Measurements from ENCODE around the gene RAB11FIP5.

DNA sequence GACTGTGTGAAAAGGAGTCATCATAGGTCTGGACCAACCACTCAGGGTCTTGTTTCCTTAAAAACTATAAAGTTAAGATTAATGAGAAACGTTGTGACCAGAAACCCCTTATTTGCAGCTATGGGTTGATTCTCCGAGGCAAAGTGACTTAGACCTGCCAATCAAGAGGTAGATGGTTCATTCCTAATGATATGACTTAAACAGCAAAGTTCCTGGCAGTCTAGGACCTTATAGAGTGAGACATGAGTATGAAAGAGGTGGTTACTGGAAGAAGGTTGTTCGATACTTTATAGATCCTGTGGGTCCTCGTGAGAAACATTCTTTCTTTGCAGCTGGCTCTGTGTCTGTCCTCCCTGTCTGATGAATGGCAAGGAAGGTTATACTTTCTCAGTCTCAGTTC, 49.3 kb downstream of the RAB11FIP5 start:
- TF ChIP-seq, protein P1, sequence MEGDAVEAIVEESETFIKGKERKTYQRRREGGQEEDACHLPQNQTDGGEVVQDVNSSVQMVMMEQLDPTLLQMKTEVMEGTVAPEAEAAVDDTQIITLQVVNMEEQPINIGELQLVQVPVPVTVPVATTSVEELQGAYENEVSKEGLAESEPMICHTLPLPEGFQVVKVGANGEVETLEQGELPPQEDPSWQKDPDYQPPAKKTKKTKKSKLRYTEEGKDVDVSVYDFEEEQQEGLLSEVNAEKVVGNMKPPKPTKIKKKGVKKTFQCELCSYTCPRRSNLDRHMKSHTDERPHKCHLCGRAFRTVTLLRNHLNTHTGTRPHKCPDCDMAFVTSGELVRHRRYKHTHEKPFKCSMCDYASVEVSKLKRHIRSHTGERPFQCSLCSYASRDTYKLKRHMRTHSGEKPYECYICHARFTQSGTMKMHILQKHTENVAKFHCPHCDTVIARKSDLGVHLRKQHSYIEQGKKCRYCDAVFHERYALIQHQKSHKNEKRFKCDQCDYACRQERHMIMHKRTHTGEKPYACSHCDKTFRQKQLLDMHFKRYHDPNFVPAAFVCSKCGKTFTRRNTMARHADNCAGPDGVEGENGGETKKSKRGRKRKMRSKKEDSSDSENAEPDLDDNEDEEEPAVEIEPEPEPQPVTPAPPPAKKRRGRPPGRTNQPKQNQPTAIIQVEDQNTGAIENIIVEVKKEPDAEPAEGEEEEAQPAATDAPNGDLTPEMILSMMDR (IDR thresholded peaks at IDR 0.05 in 2 of 3, conservative IDR thresholded peaks at IDR 0.05 in 1 of 3; ENCODE audit: borderline replicate concordance in 1 of 3, insufficient read depth in 1 of 3, low read depth in 2 of 3, low read length in 2 of 3): no peak
- TF ChIP-seq EGR1 (IDR thresholded peaks at IDR 0.05; ENCODE audit: low read depth) (no peak), POLR2A (IDR thresholded peaks at IDR 0.05; ENCODE audit: borderline replicate concordance, extremely low read depth, insufficient read depth, insufficient read length) (no peak), EZH2phosphoT487 (IDR thresholded peaks at IDR 0.05; ENCODE audit: borderline replicate concordance) (no peak), CEBPB (IDR thresholded peaks at IDR 0.05; ENCODE audit: low read depth) (no peak)
- TF ChIP-seq, protein P2, sequence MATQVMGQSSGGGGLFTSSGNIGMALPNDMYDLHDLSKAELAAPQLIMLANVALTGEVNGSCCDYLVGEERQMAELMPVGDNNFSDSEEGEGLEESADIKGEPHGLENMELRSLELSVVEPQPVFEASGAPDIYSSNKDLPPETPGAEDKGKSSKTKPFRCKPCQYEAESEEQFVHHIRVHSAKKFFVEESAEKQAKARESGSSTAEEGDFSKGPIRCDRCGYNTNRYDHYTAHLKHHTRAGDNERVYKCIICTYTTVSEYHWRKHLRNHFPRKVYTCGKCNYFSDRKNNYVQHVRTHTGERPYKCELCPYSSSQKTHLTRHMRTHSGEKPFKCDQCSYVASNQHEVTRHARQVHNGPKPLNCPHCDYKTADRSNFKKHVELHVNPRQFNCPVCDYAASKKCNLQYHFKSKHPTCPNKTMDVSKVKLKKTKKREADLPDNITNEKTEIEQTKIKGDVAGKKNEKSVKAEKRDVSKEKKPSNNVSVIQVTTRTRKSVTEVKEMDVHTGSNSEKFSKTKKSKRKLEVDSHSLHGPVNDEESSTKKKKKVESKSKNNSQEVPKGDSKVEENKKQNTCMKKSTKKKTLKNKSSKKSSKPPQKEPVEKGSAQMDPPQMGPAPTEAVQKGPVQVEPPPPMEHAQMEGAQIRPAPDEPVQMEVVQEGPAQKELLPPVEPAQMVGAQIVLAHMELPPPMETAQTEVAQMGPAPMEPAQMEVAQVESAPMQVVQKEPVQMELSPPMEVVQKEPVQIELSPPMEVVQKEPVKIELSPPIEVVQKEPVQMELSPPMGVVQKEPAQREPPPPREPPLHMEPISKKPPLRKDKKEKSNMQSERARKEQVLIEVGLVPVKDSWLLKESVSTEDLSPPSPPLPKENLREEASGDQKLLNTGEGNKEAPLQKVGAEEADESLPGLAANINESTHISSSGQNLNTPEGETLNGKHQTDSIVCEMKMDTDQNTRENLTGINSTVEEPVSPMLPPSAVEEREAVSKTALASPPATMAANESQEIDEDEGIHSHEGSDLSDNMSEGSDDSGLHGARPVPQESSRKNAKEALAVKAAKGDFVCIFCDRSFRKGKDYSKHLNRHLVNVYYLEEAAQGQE (IDR thresholded peaks at IDR 0.05; ENCODE audit: low read depth): no peak
- TF ChIP-seq, protein P3, sequence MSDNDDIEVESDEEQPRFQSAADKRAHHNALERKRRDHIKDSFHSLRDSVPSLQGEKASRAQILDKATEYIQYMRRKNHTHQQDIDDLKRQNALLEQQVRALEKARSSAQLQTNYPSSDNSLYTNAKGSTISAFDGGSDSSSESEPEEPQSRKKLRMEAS (IDR thresholded peaks at IDR 0.05): no peak

Data from HCT116 (cell line).